Right atrium auricular region (tissue), 2 donors: Measurements from ENCODE around the gene REPIN1. TPM values are rescaled to one million over a fixed set of nuclear protein-coding genes. Genes with fewer than 3 reads are reported as not detected.

ENCODE experiments used
- DNase-seq: peaks from one replicate; pipeline ENCODE4 v3.0.0-alpha.2; 2019; ENCODE audit warnings: low spot score
- H3K27ac ChIP-seq, 2 donors: fragments of 200-600 bp; sonication (generic); 1 replicate in 1 of 2; 2 replicates in 1 of 2; pipeline ENCODE4 v1.5.1; 2016 to 2019
- H3K27me3 ChIP-seq, 2 donors: fragments of 200-600 bp; sonication (generic); one replicate each; pipeline versions ENCODE4 v1.5.1 to v1.6.0; 2017 to 2019
- H3K36me3 ChIP-seq: fragments of 200-600 bp; sonication (generic); one replicate; pipeline ENCODE4 v1.5.1; 2016
- H3K4me1 ChIP-seq, 2 donors: fragments of 200-600 bp; sonication (generic); one replicate each; pipeline versions ENCODE4 v1.5.1 to v1.6.0; 2017 to 2019
- H3K4me3 ChIP-seq, 2 donors: fragments of 200-600 bp; sonication (generic); 1 replicate in 1 of 2; 2 replicates in 1 of 2; pipeline ENCODE4 v1.5.1; 2017 to 2019; ENCODE audit warnings: mild to moderate bottlenecking in 1 of 2, moderate library complexity in 1 of 2
- H3K9me3 ChIP-seq, 2 donors: fragments of 200-600 bp; sonication (generic); one replicate each; pipeline ENCODE4 v1.5.1; 2019
- total RNA-seq, 2 donors: library from RNA; depleted of rRNA; stranded (reverse); fragments of >200 nt; gene quantifications; one replicate each; pipeline ENCODE4 v1.1.0, GENCODE V29; 2016
- TF ChIP-seq, protein P1 (sequence below), 2 donors: fragments of 200-600 bp; sonication (generic); IDR thresholded peaks; one replicate each; pipeline ENCODE4 v1.5.1; 2019; ENCODE audit warnings: antibody characterized with exemption in 2 of 2

The REPIN1 gene
- total RNA-seq, 2 donors from 2014 or later: 100.0 to 110 TPM

DNA sequence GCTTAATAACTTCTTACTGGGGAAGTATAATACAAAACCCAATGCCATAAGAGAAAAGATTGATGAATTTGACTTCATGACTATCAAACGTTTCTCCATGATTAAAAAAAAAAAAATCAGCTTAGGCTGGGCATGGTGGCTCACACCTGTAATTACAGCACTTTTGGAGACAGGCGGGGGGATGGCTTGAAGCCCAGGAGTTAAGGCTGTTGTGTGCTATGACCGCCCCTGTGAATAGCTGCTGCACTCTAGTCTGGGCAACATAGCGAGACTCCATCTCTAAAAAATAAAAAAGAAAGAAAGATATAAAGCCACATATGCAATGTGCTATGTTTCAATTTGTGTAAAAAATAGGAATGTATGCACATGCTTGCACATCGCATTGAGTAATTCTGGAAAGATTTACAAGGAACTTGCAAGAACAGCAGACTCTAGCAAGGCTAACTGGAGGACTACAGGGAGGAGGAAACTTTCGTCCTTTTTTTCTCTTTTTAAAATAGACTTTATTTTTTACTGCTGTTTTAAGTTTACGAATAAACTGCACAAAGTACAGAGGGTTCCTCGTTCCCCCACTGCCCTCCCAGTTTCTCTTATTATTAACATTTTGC, 16.9 kb upstream of the REPIN1 start:
- H3K4me3 ChIP-seq: no peak overlapping the region
- no peaks in the 10 kb centered on the region for H3K36me3 ChIP-seq
- no peaks in the 10 kb centered on the region for H3K27me3 ChIP-seq
- no peaks in the 10 kb centered on the region for H3K4me1 ChIP-seq
- no peak overlapping the region for H3K27ac ChIP-seq
- DNase-seq: no peak
- no peaks in the 10 kb centered on the region for H3K9me3 ChIP-seq
- TF ChIP-seq, protein P1, sequence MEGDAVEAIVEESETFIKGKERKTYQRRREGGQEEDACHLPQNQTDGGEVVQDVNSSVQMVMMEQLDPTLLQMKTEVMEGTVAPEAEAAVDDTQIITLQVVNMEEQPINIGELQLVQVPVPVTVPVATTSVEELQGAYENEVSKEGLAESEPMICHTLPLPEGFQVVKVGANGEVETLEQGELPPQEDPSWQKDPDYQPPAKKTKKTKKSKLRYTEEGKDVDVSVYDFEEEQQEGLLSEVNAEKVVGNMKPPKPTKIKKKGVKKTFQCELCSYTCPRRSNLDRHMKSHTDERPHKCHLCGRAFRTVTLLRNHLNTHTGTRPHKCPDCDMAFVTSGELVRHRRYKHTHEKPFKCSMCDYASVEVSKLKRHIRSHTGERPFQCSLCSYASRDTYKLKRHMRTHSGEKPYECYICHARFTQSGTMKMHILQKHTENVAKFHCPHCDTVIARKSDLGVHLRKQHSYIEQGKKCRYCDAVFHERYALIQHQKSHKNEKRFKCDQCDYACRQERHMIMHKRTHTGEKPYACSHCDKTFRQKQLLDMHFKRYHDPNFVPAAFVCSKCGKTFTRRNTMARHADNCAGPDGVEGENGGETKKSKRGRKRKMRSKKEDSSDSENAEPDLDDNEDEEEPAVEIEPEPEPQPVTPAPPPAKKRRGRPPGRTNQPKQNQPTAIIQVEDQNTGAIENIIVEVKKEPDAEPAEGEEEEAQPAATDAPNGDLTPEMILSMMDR (IDR thresholded peaks at IDR 0.05): no peak

DNA sequence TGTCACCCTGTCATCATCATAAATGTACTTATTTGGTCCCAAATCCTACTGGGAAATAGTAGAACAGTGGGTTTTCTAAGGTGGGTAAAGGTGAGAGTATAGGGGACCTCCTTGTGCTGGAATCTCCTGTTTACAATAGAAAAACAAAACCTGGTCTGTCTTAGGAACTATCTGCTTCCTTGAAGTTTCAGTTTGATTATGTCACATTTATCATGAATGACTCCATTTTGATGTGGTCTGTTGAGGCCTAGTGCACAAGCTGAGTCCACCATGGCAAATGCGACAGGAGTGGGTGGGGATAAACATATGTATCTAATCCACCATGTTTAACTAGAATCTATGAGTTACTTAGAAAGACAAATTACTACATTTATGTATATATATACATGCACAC, 13.0 kb upstream of the REPIN1 start:
- H3K4me3 ChIP-seq: no peak overlapping the region
- no peaks in the 10 kb centered on the region for H3K36me3 ChIP-seq
- no peaks in the 10 kb centered on the region for H3K27me3 ChIP-seq
- no peak overlapping the region for H3K27ac ChIP-seq
- no peaks in the 10 kb centered on the region for H3K4me1 ChIP-seq
- no peaks in the 10 kb centered on the region for H3K9me3 ChIP-seq
- DNase-seq: no peak
- TF ChIP-seq, protein P1 (IDR thresholded peaks at IDR 0.05): no peak

DNA sequence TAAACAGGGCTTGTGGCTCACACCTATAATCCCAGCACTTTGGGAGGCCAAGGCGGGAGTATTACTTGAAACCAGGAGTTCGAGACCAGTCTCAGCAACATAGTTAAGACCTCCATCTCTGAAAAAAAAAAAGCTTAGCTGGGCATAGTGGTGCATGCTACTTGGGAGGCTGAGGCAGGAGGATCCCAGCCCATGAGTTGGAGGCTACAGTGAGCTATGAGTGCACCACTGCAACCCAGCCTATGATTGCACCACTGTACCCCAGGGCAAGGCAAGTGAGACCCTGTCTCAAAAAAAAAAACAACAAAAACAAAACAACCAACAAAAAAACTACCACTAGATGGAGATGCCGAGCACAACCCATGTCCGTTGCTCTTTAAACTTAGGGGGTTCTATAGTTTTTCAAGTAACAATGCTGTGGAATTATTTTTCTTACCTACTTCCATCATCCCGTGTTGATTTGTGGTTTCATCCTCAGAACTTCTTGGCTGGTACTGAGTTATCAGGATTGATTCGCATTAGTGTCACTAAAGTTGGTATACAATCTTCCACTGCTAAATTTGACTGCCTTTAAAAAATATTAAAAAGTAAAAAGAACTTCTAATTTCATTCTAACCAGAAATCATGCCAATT, 12.2 kb upstream of the REPIN1 start:
- no peak for DNase-seq
- Histone ChIP-seq H3K36me3 (no peaks in the 10 kb centered on the region), H3K27me3 (no peaks in the 10 kb centered on the region)

DNA sequence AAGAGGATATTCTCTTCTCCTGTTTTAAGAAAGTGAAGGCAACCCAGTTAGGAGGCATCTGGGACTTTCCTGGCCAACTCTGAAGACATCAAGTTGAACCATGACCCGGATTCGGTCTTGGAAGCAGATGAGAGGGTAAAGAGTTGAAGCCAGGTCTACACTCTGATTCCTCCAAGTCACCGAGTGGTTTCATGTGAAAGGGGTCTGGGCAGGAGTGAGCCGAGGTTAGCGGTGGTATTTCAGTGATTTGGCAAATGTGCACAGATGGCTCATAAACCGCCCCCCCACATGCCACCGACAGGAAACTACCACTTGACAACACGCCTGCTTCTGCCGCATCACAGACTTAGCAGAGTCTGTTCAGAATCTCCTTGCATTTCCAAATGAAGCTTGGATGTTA, 11.4 kb upstream of the REPIN1 start:
- Histone ChIP-seq H3K4me3 (no peak overlapping the region), H3K36me3 (no peaks in the 10 kb centered on the region), H3K27ac (no peak overlapping the region), H3K9me3 (no peaks in the 10 kb centered on the region), H3K27me3 (no peaks in the 10 kb centered on the region), H3K4me1 (peaks cover 0 to 7% of the 10 kb centered on the region in 2 donors)
- TF ChIP-seq, protein P1 (IDR thresholded peaks at IDR 0.05): no peak
- no peak for DNase-seq

More for the DNA sequence above, 12.2 kb upstream of the REPIN1 start:
- Histone ChIP-seq H3K4me3 (no peak overlapping the region), H3K9me3 (no peaks in the 10 kb centered on the region), H3K4me1 (peaks cover 0 to 3% of the 10 kb centered on the region in 2 donors), H3K27ac (no peak overlapping the region)
- TF ChIP-seq, protein P1 (IDR thresholded peaks at IDR 0.05): peak; percentile 73 to 76

DNA sequence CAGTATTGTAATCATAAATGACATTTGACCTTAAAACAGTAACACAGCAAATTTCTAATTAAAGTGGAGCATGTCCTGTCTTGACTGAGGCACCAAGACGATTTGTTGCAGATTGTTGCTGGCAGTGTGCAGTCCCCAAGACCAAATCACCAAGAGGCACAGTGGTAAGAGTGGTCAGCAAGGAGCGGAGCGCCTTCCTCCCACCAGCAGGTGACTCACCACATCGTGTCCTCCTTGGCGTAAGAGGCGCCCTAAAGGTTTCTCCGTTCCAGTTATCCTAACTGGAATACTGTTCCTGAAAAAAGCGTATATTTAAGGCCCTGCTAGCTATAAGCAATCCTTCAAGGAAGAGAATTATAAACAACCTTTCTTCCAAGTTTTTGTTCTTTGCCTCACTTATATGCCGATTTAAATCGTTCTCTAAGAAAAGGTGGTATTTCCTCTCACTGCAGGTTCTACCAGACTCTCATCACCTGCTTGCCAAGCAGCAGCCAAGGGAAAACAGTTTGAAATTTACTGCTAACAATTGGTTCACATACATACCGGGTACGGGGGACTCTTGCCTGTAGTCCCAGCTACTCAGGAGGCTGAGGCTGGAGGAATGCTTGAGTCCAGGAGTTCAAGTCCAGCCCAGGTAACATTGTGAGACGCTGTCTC, 10.7 kb upstream of the REPIN1 start:
- no peak overlapping the region for H3K27ac ChIP-seq
- peaks cover 0 to 7% of the 10 kb centered on the region in 2 donors for H3K4me1 ChIP-seq

More for the DNA sequence above, 10.7 kb upstream of the REPIN1 start:
- Histone ChIP-seq H3K27me3 (no peaks in the 10 kb centered on the region), H3K4me3 (no peak overlapping the region), H3K9me3 (no peaks in the 10 kb centered on the region), H3K36me3 (no peaks in the 10 kb centered on the region)
- TF ChIP-seq, protein P1 (IDR thresholded peaks at IDR 0.05): no peak
- no peak for DNase-seq
